ENCODE data around the gene GTF3C5. TPM values are rescaled to one million over a fixed set of nuclear protein-coding genes. Genes with fewer than 3 reads are reported as not detected.

Gene GTF3C5
- total RNA-seq, 4 donors from 2014 or later: 49.4 to 94.2 (median 73.3) TPM

GRCh38 chr9:133044661-133045060 lies 13.9 kb downstream of the GTF3C5 start:
- H3K4me3 ChIP-seq: no peak overlapping the region
- H3K27ac ChIP-seq: no peak overlapping the region
- no peaks in the 10 kb centered on the region for H3K4me1 ChIP-seq
- no peaks in the 10 kb centered on the region for H3K27me3 ChIP-seq
- TF ChIP-seq POLR2A (IDR thresholded peaks at IDR 0.05) (no peak), CTCF (IDR thresholded peaks at IDR 0.05) (no peak), EP300 (IDR thresholded peaks at IDR 0.05) (no peak)
- DNase-seq (ENCODE audit: low spot score in 2 of 2): no peak
- peaks cover 5 to 85% (median 23%) of the 10 kb centered on the region in 3 donors for H3K36me3 ChIP-seq
- H3K9me3 ChIP-seq: no peaks in the 10 kb centered on the region
- 76 to 85% methylated on average over 11 of the region's 11 CpGs for WGBS, 2 donors

- WGBS, 2 donors: 82 to 90% methylated on average over 15 of the region's 15 CpGs
- Histone ChIP-seq H3K27me3 (no peaks in the 10 kb centered on the region), H3K9me3 (no peaks in the 10 kb centered on the region), H3K36me3 (peaks cover 5 to 90% (median 23%) of the 10 kb centered on the region in 3 donors), H3K27ac (no peak overlapping the region), H3K4me1 (no peaks in the 10 kb centered on the region), H3K4me3 (no peak overlapping the region)
- no peak for TF ChIP-seq CTCF (IDR thresholded peaks at IDR 0.05)
- TF ChIP-seq POLR2A (IDR thresholded peaks at IDR 0.05): no peak
- no peak for TF ChIP-seq EP300 (IDR thresholded peaks at IDR 0.05)
- DNase-seq (ENCODE audit: low spot score in 2 of 2): no peak
Observed at GRCh38 chr9:133045132-133045531, 14.3 kb downstream of the GTF3C5 start.

- no peaks in the 10 kb centered on the region for H3K9me3 ChIP-seq
- WGBS, 2 donors: 89 to 92% methylated on average over 9 of the region's 9 CpGs
- TF ChIP-seq POLR2A (IDR thresholded peaks at IDR 0.05): no peak
- no peak for TF ChIP-seq EP300 (IDR thresholded peaks at IDR 0.05)
- TF ChIP-seq CTCF (IDR thresholded peaks at IDR 0.05): no peak
- H3K27me3 ChIP-seq: no peaks in the 10 kb centered on the region
- DNase-seq (ENCODE audit: low spot score in 2 of 2): no peak
- H3K27ac ChIP-seq: peak overlapping the region in 1 of 4 donors; percentile 20
- peaks cover 0 to 5% (median 0%) of the 10 kb centered on the region in 4 donors for H3K4me1 ChIP-seq
- H3K36me3 ChIP-seq: peaks cover 5 to 98% (median 24%) of the 10 kb centered on the region in 3 donors
- H3K4me3 ChIP-seq: no peak overlapping the region
Observed at GRCh38 chr9:133046196-133046899, 15.6 kb downstream of the GTF3C5 start.

- Histone ChIP-seq H3K4me1 (peaks cover 0 to 5% (median 0%) of the 10 kb centered on the region in 4 donors), H3K27me3 (no peaks in the 10 kb centered on the region), H3K36me3 (peaks cover 5 to 98% (median 28%) of the 10 kb centered on the region in 3 donors), H3K27ac (peak overlapping the region in 1 of 4 donors; percentile 20), H3K4me3 (no peak overlapping the region), H3K9me3 (no peaks in the 10 kb centered on the region)
- TF ChIP-seq POLR2A (IDR thresholded peaks at IDR 0.05) (no peak), EP300 (IDR thresholded peaks at IDR 0.05) (no peak), CTCF (IDR thresholded peaks at IDR 0.05) (no peak)
- WGBS, 2 donors: 79 to 87% methylated on average over 7 of the region's 7 CpGs
- DNase-seq (ENCODE audit: low spot score in 2 of 2): no peak
Observed at GRCh38 chr9:133046900-133047295, 16.1 kb downstream of the GTF3C5 start.

GRCh38 chr9:133048595-133048994 lies 17.8 kb downstream of the GTF3C5 start:
- Histone ChIP-seq H3K4me1 (peaks cover 0 to 5% (median 0%) of the 10 kb centered on the region in 4 donors), H3K4me3 (no peak overlapping the region), H3K36me3 (peaks cover 5 to 98% (median 27%) of the 10 kb centered on the region in 3 donors), H3K9me3 (no peaks in the 10 kb centered on the region), H3K27me3 (no peaks in the 10 kb centered on the region), H3K27ac (no peak overlapping the region)
- no peak for DNase-seq (ENCODE audit: low spot score in 2 of 2)
- 72 to 76% methylated on average over 4 to 5 of the region's 5 CpGs for WGBS, 2 donors
- TF ChIP-seq EP300 (IDR thresholded peaks at IDR 0.05) (no peak), CTCF (IDR thresholded peaks at IDR 0.05) (peak in 3 of 5 experiments; percentile 6 to 23 (median 11))
